B cell (primary cell): Measurements from ENCODE around the gene EPHB4. TPM values are rescaled to one million over a fixed set of nuclear protein-coding genes. Genes with fewer than 3 reads are reported as not detected.

ENCODE experiments used
- ATAC-seq: fragments of 200-7000 bp; cut with Tn5 transposase; one replicate; pipeline ENCODE4 v1.10.0; 2021; ENCODE audit warnings: low read depth, mild to moderate bottlenecking, moderate number of reproducible peaks, moderate library complexity
- CTCF ChIA-PET: fragments of 350-600 bp; sonication (Branson Sonifier 250); formaldehyde crosslinking; loops from one replicate; lab custom pipeline; 2021; ENCODE audit warnings: antibody characterized with exemption, inconsistent platforms; lab: Charles Lee
- POLR2A ChIA-PET: fragments of 350-600 bp; sonication (Branson Sonifier 250); formaldehyde crosslinking; loops from one replicate; lab custom pipeline; 2021; ENCODE audit warnings: antibody characterized with exemption; lab: Charles Lee
- DNase-seq: peaks from one replicate; pipeline ENCODE4 v3.0.0; 2013
- H2AFZ ChIP-seq: 2 replicates; pipeline ENCODE4 v1.6.1; 2012; ENCODE audit warnings: mild to moderate bottlenecking, low read depth, low read length; ENCODE audit not compliant: insufficient read depth, poor library complexity, severe bottlenecking
- H3K27ac ChIP-seq, 2 donors: 1 replicate in 1 of 2; 2 replicates in 1 of 2; pipeline ENCODE4 v1.5.1; 2012 to 2013; ENCODE audit warnings: low read length in 2 of 2, mild to moderate bottlenecking in 2 of 2, moderate library complexity in 1 of 2
- H3K27me3 ChIP-seq, 4 experiments: fragments of 200-600 bp in 1 of 4; sonication (generic) in 1 of 4; replicated peaks in 1 of 4; 1 replicate in 2 of 4; 2 replicates in 2 of 4; pipeline versions ENCODE4 v1.6.1 to v1.7.0; 2013 to 2016; ENCODE audit warnings: low read length in 3 of 4, mild to moderate bottlenecking in 2 of 4, mixed read lengths in 1 of 4, moderate library complexity in 1 of 4; ENCODE audit not compliant: insufficient read depth in 4 of 4, control insufficient read depth in 3 of 4; ENCODE audit errors: control extremely low read depth in 1 of 4
- H3K36me3 ChIP-seq, 2 experiments: replicated peaks in 1 of 2; 1 replicate in 1 of 2; 2 replicates in 1 of 2; pipeline versions ENCODE4 v1.6.1 to v1.7.1; 2013; ENCODE audit warnings: low read length in 1 of 2; ENCODE audit not compliant: insufficient read depth in 2 of 2, control insufficient read depth in 1 of 2; ENCODE audit errors: control extremely low read depth in 1 of 2, extremely low read depth in 1 of 2
- H3K4me1 ChIP-seq, 2 donors: fragments of 200-600 bp in 1 of 2; sonication (generic) in 1 of 2; 1 replicate in 1 of 2; 2 replicates in 1 of 2; pipeline versions ENCODE4 v1.5.1 to v1.6.1; 2013 to 2017; ENCODE audit warnings: low read length in 2 of 2; ENCODE audit not compliant: control insufficient read depth in 2 of 2, insufficient read depth in 2 of 2
- H3K4me2 ChIP-seq: replicated peaks from 2 replicates; pipeline ENCODE3; 2012; ENCODE audit warnings: mild to moderate bottlenecking, low read depth, low read length; ENCODE audit not compliant: poor library complexity, severe bottlenecking
- H3K4me3 ChIP-seq, 5 experiments: fragments of 200-600 bp in 1 of 5; sonication (generic) in 1 of 5; 1 replicate in 3 of 5; 2 replicates in 2 of 5; pipeline versions ENCODE4 v1.5.1 to v1.7.0; 2011 to 2016; ENCODE audit warnings: low read length in 4 of 5, mild to moderate bottlenecking in 4 of 5, low read depth in 2 of 5, control low read depth in 1 of 5, moderate library complexity in 1 of 5; ENCODE audit not compliant: insufficient read depth in 1 of 5; ENCODE audit errors: control extremely low read depth in 1 of 5, extremely low read depth in 1 of 5
- H3K79me2 ChIP-seq: fragments of 200-600 bp; sonication (generic); one replicate; pipeline ENCODE4 v1.6.0; 2016; ENCODE audit warnings: low read length; ENCODE audit not compliant: control insufficient read depth, insufficient read depth
- H3K9ac ChIP-seq: fragments of 200-600 bp; sonication (generic); 2 replicates; pipeline ENCODE4 v1.6.1; 2017; ENCODE audit warnings: mild to moderate bottlenecking, low read length, moderate library complexity
- H3K9me3 ChIP-seq, 3 donors: one replicate each; pipeline versions ENCODE4 v1.6.1 to v1.7.1; 2013; ENCODE audit warnings: low read length in 2 of 3; ENCODE audit not compliant: control insufficient read depth in 2 of 3, insufficient read depth in 1 of 3; ENCODE audit errors: control extremely low read depth in 1 of 3
- H4K20me1 ChIP-seq: 2 replicates; pipeline ENCODE4 v1.6.0; 2012; ENCODE audit warnings: mild to moderate bottlenecking, low read length; ENCODE audit not compliant: insufficient read depth, control insufficient read depth, poor library complexity, severe bottlenecking
- H3K27ac Mint-ChIP-seq: one replicate; pipeline ENCODE4 v1.8.0; 2021; ENCODE audit warnings: mixed read lengths
- H3K27me3 Mint-ChIP-seq: one replicate; pipeline ENCODE4 v1.8.0; 2021; ENCODE audit warnings: mixed read lengths
- H3K4me1 Mint-ChIP-seq: one replicate; pipeline ENCODE4 v1.8.0; 2021; ENCODE audit warnings: mixed read lengths
- H3K4me3 Mint-ChIP-seq: one replicate; pipeline ENCODE4 v1.8.0; 2021; ENCODE audit warnings: mixed read lengths
- H3K9me3 Mint-ChIP-seq: one replicate; pipeline ENCODE4 v1.8.0; 2022; ENCODE audit warnings: mixed read lengths; ENCODE audit not compliant: insufficient read depth
- EZH2 ChIP-seq: IDR thresholded peaks from 2 replicates; pipeline ENCODE4 v1.6.1; 2012; ENCODE audit warnings: borderline replicate concordance, low read depth, mild to moderate bottlenecking, moderate library complexity, low read length; ENCODE audit not compliant: insufficient read depth, poor library complexity, severe bottlenecking
- WGBS: methylation state at CpG from one replicate; pipeline ENCODE4 v1.1.5; 2013; ENCODE audit warnings: missing lambda C conversion rate; ENCODE audit not compliant: insufficient coverage; 5-methylcytosine and 5-hydroxymethylcytosine counted together
- intact Hi-C: fragments of 100-400 bp; cut with micrococcal nuclease; formaldehyde crosslinking; loops from one replicate; pipeline ENCODE4 v1.10.0; 2022
- polyA plus RNA-seq: library from polyadenylated mRNA; depleted of rRNA; stranded (reverse); fragments of >200 nt; gene quantifications from 2 replicates; pipeline ENCODE4 v1.2.3, GENCODE V29; 2012
- total RNA-seq, 2 donors: library from RNA; stranded (reverse); fragments of 120-200 nt in 1 of 2; gene quantifications; 1 replicate in 1 of 2; 2 replicates in 1 of 2; pipeline versions ENCODE4 v1.2.3 to v1.2.4, GENCODE V29; 2013 to 2022
- TF ChIP-seq, protein P1 (sequence below): fragments of 200-600 bp; IDR thresholded peaks from one replicate; pipeline ENCODE4 v1.8.0; 2022; ENCODE audit warnings: antibody characterized with exemption, mild to moderate bottlenecking

Gene EPHB4
- total and polyA plus RNA-seq, 2 donors (not counting 1 experiment from before 2014, with no cell fraction given), result 3.9 to 12.0 TPM

DNA sequence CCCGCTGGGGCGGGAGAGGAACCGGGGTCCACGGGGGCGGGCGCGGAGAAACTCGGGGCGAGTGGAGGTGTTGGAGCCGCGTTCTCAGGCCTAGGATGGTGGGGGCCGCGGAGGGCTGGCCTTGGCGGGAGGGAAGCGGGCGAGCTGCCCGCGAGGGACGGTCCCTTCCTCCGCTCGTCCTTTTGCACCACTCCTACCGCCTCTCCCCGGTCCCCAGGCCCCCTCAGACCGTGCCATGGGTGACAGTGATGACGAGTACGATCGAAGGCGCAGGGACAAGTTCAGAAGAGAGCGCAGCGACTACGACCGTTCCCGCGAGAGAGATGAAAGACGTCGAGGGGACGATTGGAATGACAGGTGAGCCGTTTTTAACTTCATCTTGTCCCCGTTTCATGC lies 48.0 kb upstream of the EPHB4 start:
- Histone ChIP-seq H3K4me1 (peaks cover 22 to 32% of the 10 kb centered on the region in 2 donors), H3K27ac (peak overlapping the region; percentile 91 to 96), H3K9me3 (no peaks in the 10 kb centered on the region), H4K20me1 (peaks cover 49% of the 10 kb centered on the region), H3K9ac (peak overlapping the region; percentile 95), H3K79me2 (peaks cover 64% of the 10 kb centered on the region), H2AFZ (peak overlapping the region; percentile 95), H3K27me3 (no peaks in the 10 kb centered on the region), H3K36me3 (peaks cover 0 to 31% of the 10 kb centered on the region in 2 experiments), H3K4me2 (peak overlapping the region; percentile 81), H3K4me3 (peak overlapping the region; percentile 73 to 99 (median 89))
- intact Hi-C loops, result loop anchor here (1.0 to 2.0 kb wide), 4 partner anchors 12 to 369 kb away; partner anchors contain the start of gene SLC12A9
- 0% methylated on average over 36 of the region's 39 CpGs for WGBS
- ATAC-seq (peak; percentile 39), DNase-seq (no peak)
- Mint-ChIP-seq H3K4me1 (peaks cover 41% of the 10 kb centered on the region), H3K9me3 (no peaks in the 10 kb centered on the region), H3K27me3 (no peaks in the 10 kb centered on the region), H3K27ac (peak overlapping the region; percentile 95), H3K4me3 (peak overlapping the region; percentile 97)
- TF ChIP-seq EZH2, result no peak
- TF ChIP-seq, protein P1, sequence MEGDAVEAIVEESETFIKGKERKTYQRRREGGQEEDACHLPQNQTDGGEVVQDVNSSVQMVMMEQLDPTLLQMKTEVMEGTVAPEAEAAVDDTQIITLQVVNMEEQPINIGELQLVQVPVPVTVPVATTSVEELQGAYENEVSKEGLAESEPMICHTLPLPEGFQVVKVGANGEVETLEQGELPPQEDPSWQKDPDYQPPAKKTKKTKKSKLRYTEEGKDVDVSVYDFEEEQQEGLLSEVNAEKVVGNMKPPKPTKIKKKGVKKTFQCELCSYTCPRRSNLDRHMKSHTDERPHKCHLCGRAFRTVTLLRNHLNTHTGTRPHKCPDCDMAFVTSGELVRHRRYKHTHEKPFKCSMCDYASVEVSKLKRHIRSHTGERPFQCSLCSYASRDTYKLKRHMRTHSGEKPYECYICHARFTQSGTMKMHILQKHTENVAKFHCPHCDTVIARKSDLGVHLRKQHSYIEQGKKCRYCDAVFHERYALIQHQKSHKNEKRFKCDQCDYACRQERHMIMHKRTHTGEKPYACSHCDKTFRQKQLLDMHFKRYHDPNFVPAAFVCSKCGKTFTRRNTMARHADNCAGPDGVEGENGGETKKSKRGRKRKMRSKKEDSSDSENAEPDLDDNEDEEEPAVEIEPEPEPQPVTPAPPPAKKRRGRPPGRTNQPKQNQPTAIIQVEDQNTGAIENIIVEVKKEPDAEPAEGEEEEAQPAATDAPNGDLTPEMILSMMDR, result no peak
- ChIA-PET POLR2A (interaction anchor here (0.7 to 2.4 kb wide), 12 partner anchors 12 to 446 kb away, joined by 3 to 84 read pairs (median 5); partner anchors contain the start of genes ACHE, FBXO24, LRCH4 and MEPCE), CTCF (interaction anchor here (0.6 to 5.2 kb wide), 8 partner anchors 11 to 202 kb away, joined by 3 to 36 read pairs (median 6); partner anchors contain the start of genes ACHE, SLC12A9 and UFSP1)
